RWPE2 (cell line): Measurements from ENCODE around the gene L2HGDH.

Experiments used
- ATAC-seq: fragments of 200-7000 bp; cut with Tn5 transposase; 3 replicates; pipeline ENCODE4 v1.9.1; 2021; ENCODE audit warnings: low read depth
- DNase-seq: peaks from one replicate; pipeline ENCODE4 v3.0.0-alpha.2; 2020; ENCODE audit warnings: low spot score
- H3K27ac ChIP-seq: fragments of 450-650 bp; 2 replicates; pipeline ENCODE4 v1.5.1; 2017; ENCODE audit warnings: mild to moderate bottlenecking; ENCODE audit not compliant: poor library complexity, severe bottlenecking
- H3K27me3 ChIP-seq: fragments of 250-450 bp; sonication (Bioruptor Pico); 2 replicates; pipeline ENCODE4 v1.5.1; 2021; ENCODE audit warnings: mild to moderate bottlenecking, moderate library complexity; ENCODE audit not compliant: insufficient read depth, poor library complexity, severe bottlenecking
- H3K36me3 ChIP-seq: fragments of 250-450 bp; sonication (Bioruptor Pico); 2 replicates; pipeline ENCODE4 v1.5.1; 2020; ENCODE audit warnings: low read depth, mild to moderate bottlenecking, moderate library complexity
- H3K4me1 ChIP-seq: fragments of 250-450 bp; sonication (Bioruptor Pico); 2 replicates; pipeline ENCODE4 v1.5.1; 2021; ENCODE audit warnings: mild to moderate bottlenecking, moderate library complexity; ENCODE audit not compliant: insufficient read depth, poor library complexity, severe bottlenecking
- H3K4me3 ChIP-seq: fragments of 250-450 bp; sonication (Bioruptor Pico); 2 replicates; pipeline ENCODE4 v1.5.1; 2021; ENCODE audit warnings: mild to moderate bottlenecking, moderate library complexity; ENCODE audit not compliant: severe bottlenecking
- H3K9me3 ChIP-seq: fragments of 250-450 bp; sonication (Bioruptor Pico); 2 replicates; pipeline ENCODE4 v1.5.1; 2021; ENCODE audit warnings: mild to moderate bottlenecking, moderate library complexity; ENCODE audit not compliant: severe bottlenecking
- CTCF ChIP-seq: fragments of 450-650 bp; IDR thresholded peaks from one replicate; pipeline ENCODE4 v1.5.1; 2017; ENCODE audit warnings: mild to moderate bottlenecking, moderate library complexity; ENCODE audit not compliant: poor library complexity, severe bottlenecking

Gene L2HGDH

GRCh38 chr14:50342221-50343078, 30.4 kb upstream of the L2HGDH start:
- Histone ChIP-seq H3K27me3 (no peaks in the 10 kb centered on the region), H3K27ac (no peak overlapping the region), H3K4me3 (no peak overlapping the region), H3K4me1 (peaks cover 15% of the 10 kb centered on the region), H3K36me3 (no peaks in the 10 kb centered on the region), H3K9me3 (no peaks in the 10 kb centered on the region)
- peak; percentile 82 for TF ChIP-seq CTCF
- DNase-seq, result no peak
- peak; percentile 82 for ATAC-seq

- no peak overlapping the region for H3K4me3 ChIP-seq
- peak; percentile 16 for TF ChIP-seq CTCF
- H3K27me3 ChIP-seq, result no peaks in the 10 kb centered on the region
- H3K4me1 ChIP-seq, result peaks cover 9% of the 10 kb centered on the region
- no peaks in the 10 kb centered on the region for H3K9me3 ChIP-seq
- ATAC-seq (no peak), DNase-seq (no peak)
- H3K36me3 ChIP-seq, result no peaks in the 10 kb centered on the region
- H3K27ac ChIP-seq, result no peak overlapping the region
Measured at GRCh38 chr14:50340963-50341362, 28.9 kb upstream of the L2HGDH start.

- no peak for TF ChIP-seq CTCF
- ATAC-seq (no peak), DNase-seq (no peak)
- Histone ChIP-seq H3K27me3 (no peaks in the 10 kb centered on the region), H3K36me3 (no peaks in the 10 kb centered on the region), H3K9me3 (no peaks in the 10 kb centered on the region), H3K27ac (no peak overlapping the region), H3K4me3 (no peak overlapping the region), H3K4me1 (peaks cover 9% of the 10 kb centered on the region)
Measured at GRCh38 chr14:50340045-50340444, 28.0 kb upstream of the L2HGDH start.

GRCh38 chr14:50339178-50339804, 27.3 kb upstream of the L2HGDH start:
- no peak for DNase-seq
- no peaks in the 10 kb centered on the region for H3K9me3 ChIP-seq
- no peak overlapping the region for H3K27ac ChIP-seq
- no peak for ATAC-seq
- no peaks in the 10 kb centered on the region for H3K27me3 ChIP-seq
- no peak for TF ChIP-seq CTCF
- H3K4me3 ChIP-seq, result no peak overlapping the region
- peaks cover 9% of the 10 kb centered on the region for H3K4me1 ChIP-seq
- no peaks in the 10 kb centered on the region for H3K36me3 ChIP-seq

- H3K4me3 ChIP-seq, result no peak overlapping the region
- H3K36me3 ChIP-seq, result no peaks in the 10 kb centered on the region
- DNase-seq (no peak), ATAC-seq (no peak)
- no peak for TF ChIP-seq CTCF
- peaks cover 9% of the 10 kb centered on the region for H3K4me1 ChIP-seq
- no peaks in the 10 kb centered on the region for H3K27me3 ChIP-seq
- H3K27ac ChIP-seq, result no peak overlapping the region
- H3K9me3 ChIP-seq, result no peaks in the 10 kb centered on the region
Measured at GRCh38 chr14:50338587-50338986, 26.6 kb upstream of the L2HGDH start.
